ENCODE measurements around the gene SASH1.
"Not testable (repeated sequence)": the region's sequence is repeated elsewhere in the genome, so short reads cannot be mapped to it uniquely, and the experiment has no call there.

The SASH1 gene

DNA sequence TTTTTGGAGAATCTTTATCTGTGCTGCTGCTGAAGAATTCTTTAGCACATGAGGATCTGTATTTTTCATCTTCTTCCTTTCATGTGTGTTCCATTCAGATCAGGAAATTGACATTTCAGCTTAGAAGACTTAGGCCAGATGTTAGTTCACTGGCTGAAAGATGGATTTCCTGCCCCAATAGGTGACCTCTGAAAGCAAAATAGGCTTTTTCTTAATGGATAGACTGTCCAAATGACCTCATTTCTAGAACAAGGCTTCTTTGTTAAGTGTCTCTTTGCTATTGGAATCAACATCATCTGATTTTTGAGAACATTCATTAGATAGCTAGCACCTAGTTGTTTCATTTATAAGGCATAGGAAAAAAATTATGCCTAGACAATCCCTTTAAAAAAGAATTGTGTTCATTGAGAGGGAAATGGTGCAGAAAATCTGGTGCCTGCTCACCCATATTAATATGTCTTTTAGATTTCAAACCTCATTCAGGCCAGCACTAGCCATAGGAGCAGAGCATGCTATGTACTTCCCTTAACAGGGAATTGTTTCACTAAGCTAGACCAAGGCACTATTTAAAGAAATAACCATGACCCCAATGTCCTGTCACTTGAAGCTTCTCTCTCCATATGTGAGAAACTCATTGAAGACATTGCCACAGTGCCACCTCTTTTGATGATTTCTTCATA is 13.6 kb upstream of the SASH1 start:
- DNase-seq (ENCODE audit: low read depth) = no peak

DNA sequence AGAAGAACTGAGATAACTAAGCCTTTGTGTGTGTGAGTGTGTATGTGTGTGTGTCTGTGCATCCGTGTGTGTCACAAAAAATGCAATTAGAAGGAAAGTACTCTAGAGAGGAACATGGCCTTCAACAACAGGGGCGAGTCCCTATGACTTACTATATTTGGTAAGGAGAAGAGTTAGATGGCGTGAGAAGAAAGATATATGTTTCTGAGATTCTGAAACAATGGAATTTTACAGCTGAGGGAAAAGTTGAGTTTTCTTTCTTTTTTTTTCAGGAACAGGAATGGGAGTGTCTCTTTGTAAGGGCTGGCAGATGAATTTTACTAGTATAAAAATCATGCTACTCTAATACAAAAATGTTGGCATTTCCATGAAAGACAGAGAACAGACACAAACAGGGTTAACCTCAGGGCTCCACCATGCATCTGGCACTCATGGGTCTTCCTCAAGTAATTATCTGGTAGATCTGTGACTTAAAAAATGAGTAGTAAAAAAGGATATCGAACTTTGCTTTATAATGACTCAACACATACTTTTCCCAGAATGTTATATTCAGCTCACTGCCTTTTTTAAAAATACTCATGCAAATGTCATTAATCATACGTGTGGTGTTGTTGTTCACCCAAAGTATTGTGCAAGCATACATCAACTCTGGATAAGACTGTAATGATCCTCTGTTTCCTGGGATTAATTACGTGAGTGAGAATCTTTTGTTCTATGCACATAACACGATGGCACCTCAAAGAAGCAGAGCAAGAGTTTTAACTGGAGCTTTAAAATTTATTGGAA is 12.8 kb upstream of the SASH1 start:
- peak; percentile 92 for DNase-seq (ENCODE audit: low read depth)

DNA sequence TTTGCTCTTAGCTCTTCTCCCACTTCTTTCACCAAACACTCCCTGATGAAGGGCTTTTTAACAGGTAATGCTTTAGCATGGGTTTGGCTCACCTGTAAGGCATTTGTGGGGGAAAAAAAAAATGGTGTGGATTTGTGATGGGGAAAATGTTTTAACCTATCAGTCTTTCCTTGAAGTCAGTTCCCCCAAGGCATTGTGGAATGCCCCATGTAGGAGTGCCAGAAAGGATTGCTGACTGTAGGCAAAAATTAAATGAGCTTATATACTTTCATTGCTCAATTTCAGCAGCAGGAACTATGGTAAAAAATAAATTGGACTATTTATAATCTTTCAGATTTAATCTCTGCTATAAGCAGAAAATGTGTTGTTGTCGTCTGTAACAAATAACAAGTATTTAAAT is 10.6 kb upstream of the SASH1 start:
- no peak for DNase-seq (ENCODE audit: low read depth)

DNA sequence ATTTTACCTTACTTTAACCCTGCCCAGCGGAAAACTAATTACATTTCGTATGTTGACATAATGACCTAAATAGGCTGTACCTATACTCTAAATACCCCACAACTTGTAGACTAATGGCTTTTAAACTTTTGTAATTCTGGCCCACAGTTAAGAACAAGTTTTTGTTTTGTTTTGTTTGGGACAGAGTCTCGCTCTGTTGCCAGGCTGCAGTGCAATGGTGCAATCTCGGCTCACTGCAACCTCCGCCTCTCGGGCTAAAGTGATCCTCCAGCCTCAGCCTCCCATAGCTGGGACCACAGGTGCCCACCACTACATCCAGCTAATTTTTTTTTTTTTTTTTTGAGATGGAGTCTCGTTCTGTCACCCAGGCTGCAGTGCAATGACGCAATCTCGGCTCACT is 5.7 kb upstream of the SASH1 start:
- no peak for DNase-seq (ENCODE audit: low read depth)

GRCh38 chr6:148339766-148340165 is 2.9 kb upstream of the SASH1 start:
- no peak for DNase-seq (ENCODE audit: low read depth)

- DNase-seq (ENCODE audit: low read depth) = no peak
Observed at GRCh38 chr6:148340586-148341297, 1.9 kb upstream of the SASH1 start.

GRCh38 chr6:148342100-148342349 is 613 bp upstream of the SASH1 start:
- no peak for DNase-seq (ENCODE audit: low read depth)

DNA sequence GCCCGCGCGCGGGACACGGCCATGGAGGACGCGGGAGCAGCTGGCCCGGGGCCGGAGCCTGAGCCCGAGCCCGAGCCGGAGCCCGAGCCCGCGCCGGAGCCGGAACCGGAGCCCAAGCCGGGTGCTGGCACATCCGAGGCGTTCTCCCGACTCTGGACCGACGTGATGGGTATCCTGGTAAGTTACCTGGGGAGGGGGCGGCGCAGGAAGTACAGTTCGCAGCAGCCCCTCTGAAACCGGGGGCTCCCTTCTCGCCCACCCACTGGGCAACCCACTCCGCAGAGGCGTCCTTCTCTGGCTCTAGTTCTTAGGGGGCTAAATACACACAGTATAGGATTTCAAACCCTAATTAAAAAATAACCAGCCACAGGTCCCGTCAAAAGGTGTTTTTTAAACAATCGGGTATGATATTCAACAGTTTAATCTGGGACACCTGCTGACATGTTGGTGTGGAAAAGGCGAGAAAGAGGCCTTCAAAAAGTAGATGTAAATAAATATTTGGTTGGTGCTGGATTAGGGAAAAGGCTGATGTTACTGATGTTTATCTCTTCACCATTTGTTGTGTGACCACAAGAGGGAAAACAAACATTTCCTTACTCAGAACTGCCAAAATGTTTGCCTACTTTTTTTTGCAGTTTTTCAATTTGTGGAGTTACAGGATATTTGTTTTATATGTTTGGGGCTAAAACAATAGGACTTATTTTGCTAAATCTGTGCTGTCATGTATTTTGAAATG is 577 bp downstream of the SASH1 start:
- DNase-seq (ENCODE audit: low read depth) = peak; percentile 12

DNA sequence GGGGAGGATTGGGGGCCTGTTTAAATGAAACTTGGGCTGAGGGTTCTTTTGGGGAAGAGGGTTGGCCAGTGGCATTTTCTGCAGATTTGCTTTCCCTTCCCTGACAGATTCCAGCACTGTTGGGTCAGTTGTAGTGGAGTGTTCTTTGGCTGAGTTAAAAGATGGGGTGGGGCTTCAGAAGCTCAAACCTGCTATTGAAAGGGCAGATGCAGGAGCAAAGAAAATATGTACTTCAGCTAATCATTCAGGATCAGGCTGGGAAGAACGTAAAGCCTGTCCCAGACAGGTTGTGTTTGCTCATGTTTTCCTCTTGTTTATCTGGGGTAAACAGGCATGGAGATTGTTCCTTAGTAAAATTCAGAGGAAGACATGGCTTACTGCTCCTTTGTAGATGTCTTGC is 2.5 kb downstream of the SASH1 start:
- DNase-seq (ENCODE audit: low read depth) = no peak

DNA sequence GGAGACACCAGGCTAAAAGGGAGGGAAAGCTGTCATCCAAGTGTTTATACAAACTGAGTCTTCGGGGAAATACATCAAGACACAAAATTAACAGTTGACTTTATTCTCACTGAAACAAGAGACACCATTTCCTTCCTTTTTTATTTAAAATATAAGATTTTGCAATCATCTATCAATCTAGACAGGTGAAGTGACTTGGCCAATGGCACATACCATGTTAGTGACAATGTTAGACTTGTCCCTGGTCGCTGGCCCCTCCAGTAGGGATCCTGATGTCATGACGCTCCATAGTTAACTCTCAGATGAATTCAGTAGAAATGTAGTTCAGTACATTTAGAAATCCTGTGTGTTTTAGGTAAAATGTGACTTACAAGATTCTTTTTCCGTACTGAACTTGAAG is 2.9 kb downstream of the SASH1 start:
- DNase-seq (ENCODE audit: low read depth) = no peak

DNA sequence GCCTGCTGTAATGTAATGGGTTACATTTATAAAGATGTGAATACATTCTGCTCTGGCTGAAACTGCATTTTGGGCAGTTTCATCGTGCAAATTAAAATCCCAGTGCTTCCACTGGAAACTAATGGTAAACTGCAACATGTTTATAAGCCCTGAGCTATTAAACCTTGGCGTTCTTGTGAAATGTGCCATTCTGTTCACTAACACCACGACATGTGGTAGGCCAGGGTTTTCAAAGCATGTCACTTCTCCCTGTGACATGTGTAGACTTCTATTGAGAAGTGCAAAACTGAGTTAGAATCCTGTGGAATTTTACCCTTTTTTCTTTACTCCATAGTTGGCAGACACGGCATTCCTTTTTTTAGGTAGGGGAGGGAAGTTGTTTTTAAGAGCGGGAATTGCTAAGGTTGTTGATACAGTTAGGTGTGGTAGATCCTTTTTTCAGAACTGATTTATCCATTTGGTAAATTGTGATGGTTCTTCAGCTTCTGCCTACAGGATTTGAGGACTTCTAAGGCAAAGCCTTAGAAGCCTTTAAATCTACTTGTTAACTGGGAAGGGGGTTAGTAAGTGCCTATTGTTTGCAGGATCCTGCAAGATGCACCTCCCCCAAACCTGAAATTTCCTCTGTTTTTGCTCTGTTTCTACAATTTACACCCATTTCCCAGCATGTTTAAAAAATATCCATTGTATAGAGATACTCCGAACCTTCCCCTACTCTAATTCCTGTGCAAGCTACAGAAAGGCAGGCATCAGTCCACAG is 4.2 kb downstream of the SASH1 start:
- no peak for DNase-seq (ENCODE audit: low read depth)

DNA sequence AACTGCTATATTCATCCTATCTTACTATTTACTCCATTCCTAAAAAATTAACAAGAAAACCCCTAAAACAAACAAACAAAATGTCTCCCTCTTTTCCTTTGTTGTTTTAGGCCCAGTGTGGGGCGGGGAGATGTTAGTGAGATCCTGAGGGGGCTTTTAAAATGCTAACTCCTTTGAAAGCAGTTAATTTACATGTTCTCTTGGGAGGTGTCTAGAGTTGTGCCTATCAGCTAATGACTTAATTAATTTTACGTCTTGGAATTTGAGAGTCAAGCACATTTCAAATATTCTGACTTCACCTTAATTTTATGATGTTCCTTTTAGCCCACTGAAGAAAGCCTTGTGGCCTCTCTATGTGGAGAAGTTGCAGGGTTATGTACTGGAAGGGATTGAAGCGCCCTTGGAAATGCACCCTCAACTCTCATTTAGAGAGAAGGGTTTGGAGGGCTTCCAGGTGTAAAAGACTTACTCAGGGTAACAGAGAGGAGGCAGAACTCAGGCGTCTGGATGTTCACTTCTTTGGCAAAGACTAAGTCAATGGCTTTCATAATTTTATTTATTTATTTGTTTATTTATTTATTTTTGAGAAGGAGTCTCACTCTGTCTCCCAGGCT is 4.9 kb downstream of the SASH1 start:
- no peak for DNase-seq (ENCODE audit: low read depth)

DNA sequence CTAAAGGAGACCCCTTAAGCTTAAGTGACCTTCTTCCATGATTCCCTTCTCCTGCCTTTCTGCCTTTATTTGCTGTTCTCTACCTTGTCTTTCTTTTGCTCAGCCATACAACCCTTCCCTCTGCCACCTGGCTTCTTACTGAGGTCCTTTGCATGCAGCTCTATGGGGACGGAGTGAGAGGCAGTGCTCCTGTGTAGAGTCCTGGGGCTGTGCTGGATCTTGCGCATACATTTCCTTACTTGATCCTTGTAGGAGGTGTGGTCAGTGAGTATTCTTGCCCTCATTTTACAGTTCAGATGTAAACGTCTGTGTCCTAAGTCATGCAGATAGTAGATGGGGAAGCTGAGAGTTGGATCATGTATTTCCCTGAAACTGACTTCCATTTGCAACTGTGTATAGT is 5.7 kb downstream of the SASH1 start:
- DNase-seq (ENCODE audit: low read depth) = no peak

- DNase-seq (ENCODE audit: low read depth) = no peak
Observed at GRCh38 chr6:148348778-148349177, 6.1 kb downstream of the SASH1 start.

GRCh38 chr6:148349466-148349865 is 6.8 kb downstream of the SASH1 start:
- no peak for DNase-seq (ENCODE audit: low read depth)

- DNase-seq (ENCODE audit: low read depth) = no peak
Observed at GRCh38 chr6:148351309-148351708, 8.7 kb downstream of the SASH1 start.

DNA sequence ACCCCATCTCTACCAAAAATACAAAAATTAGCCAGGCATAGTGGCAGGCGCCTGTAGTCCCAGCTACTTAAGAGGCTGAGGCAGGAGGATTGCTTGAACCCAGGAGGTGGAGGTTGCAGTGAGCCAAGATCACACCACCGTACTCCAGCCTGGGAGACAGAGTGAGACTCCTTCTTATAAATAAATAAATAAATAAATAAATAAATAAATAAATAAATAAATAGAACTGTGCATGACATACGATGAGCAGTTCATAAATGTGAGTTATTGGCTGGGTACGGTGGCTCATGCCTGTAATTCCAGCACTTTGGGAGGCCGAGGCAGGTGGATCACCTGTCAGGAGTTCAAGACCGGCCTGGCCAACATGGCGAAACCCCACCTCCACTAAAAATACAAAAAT is 9.8 kb downstream of the SASH1 start:
- DNase-seq (ENCODE audit: low read depth) = not testable (repeated sequence)

DNA sequence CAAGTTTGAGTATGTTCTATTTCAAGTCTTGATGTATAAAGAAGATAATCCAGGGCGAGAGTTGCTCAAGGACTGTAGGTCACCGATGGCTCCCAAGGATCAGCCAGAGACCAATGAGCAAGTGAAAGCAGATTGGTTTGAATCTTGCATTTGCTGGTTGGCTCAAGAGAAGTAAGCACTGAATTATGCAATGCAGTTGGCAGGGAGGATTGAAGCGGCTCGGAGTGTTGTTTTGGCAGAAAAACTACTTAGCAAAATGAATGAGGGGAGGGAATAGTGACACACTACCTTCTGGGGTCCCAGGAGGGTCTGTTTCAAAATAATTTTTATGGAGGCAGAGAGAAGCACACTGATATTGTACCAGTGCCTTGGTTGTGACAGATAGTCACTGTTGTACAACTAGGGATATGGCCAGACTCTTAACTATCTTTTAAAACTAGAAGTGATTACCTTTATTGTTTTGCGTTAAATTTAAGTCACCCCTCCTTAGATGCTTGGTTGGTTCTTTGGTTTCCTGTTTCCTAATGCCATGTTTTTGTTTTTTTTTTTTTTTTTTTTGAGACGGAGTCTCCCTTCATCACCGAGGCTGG is 15.7 kb downstream of the SASH1 start:
- DNase-seq (ENCODE audit: low read depth) = peak; percentile 87

DNA sequence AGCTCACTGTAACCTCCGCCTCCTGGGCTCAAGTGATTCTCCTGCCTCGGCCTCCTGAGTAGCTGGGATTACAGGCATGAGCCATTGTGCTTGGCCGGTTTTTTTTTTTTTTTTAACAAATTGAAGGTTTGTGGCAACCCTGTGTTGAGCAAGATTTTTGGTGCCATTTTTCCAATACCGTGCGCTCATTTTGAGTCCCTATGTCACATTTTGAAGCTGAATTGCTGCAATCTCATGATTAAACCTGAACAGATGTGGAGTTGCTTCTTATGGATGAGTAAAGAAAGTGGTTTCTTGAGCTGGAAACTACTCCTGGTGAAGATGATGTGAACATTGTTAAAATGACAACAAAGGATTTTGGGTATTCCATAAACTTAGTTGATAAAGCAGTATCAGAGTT is 16.6 kb downstream of the SASH1 start:
- no peak for DNase-seq (ENCODE audit: low read depth)

DNA sequence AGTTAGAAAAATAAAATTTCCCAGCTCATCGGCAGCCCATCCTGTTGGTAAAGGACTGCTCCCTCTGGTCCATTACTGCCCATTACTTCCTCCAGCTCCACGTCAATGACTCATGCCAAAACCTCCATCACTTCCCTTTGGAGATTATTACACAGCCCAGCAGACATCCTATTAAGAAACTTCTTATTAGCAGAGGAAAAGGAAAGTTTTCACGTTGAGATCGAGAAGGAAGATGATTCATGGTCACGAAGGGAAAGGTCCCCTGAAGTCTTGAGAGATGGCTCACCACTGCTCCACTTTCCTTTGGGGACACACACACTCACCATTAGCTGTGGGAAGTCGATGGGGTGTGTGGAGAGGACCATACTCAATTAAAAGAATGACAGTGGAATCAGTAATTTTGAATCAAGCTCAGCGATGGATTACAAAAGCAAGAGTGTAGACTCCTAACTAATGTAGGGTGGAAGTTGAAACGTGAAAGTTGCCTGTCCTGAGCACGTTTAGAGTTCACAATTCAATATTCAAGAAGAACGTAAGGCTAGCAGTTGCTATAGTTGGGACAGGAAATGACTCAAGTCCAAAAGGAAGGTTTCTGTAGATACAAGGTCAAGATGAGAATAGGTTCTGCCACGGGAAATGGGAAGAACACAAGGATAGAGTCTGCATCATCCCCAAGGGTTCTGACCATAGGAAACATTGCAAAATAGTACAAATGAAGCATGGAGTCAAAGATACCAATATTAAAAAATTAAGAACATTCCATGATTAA is 21.6 kb downstream of the SASH1 start:
- peak; percentile 77 for DNase-seq (ENCODE audit: low read depth)

Measured in amniotic epithelial cell (primary cell).